H1 (cell line): ENCODE measurements around the gene DAPK1. TPM values are rescaled to one million over a fixed set of nuclear protein-coding genes. Genes with fewer than 3 reads are reported as not detected.

Experiments
- JUND ChIP-seq: IDR thresholded peaks from 2 replicates; pipeline ENCODE4 v1.6.1; 2011; ENCODE audit warnings: mild to moderate bottlenecking, improper control_type of control experiment, low read length
- RNF2 ChIP-seq: fragments of 200-900, 300-1000 bp; sonication (generic); IDR thresholded peaks from 2 replicates; pipeline ENCODE4 v1.7.1; 2016; ENCODE audit warnings: borderline replicate concordance, low read depth, mild to moderate bottlenecking, antibody characterized with exemption, low read length; ENCODE audit not compliant: poor library complexity, severe bottlenecking; ENCODE audit errors: missing control alignments
- SIX5 ChIP-seq: IDR thresholded peaks from 2 replicates; pipeline ENCODE4 v1.6.1; 2011; ENCODE audit warnings: mild to moderate bottlenecking, low read depth, low read length
- polyA plus RNA-seq, 7 experiments: library from polyadenylated mRNA; depleted of rRNA in 3 of 7; stranded (reverse) in 5 of 7; unstranded in 2 of 7; fragments of >200 nt in 5 of 7; fragments of 200-250 nt in 2 of 7; gene quantifications; 1 replicate in 5 of 7; 2 replicates in 1 of 7; 4 replicates in 1 of 7; pipeline versions ENCODE4 v1.2.1 to v1.2.3, GENCODE V29; 2011 to 2013; ENCODE audit warnings: missing spikeins in 2 of 7, mixed read lengths in 2 of 7
- total RNA-seq: library from RNA; stranded (reverse); fragmentation: NEBNext Ultra II Directional; extraction: Animal tissue kit (Norgen Biotek cat#: 25700); gene quantifications from 2 replicates; pipeline ENCODE4 v1.2.1, GENCODE V29; 2021

Gene DAPK1
- total and polyA plus RNA-seq, 2 of the 8 experiments (the other 6 are each of a cell fraction or from before 2014, with no cell fraction given): 62.4 to 131 TPM

- TF ChIP-seq RNF2: no peak
- TF ChIP-seq SIX5: no peak
- TF ChIP-seq JUND: no peak
- TF ChIP-seq, all 59 proteins: peak for 0
Observed at GRCh38 chr9:87464992-87465378, 32.7 kb upstream of the DAPK1 start (continued).
